Kidney glomerular epithelial cell (primary cell): ENCODE measurements around the gene CDK10.
"Not testable (repeated sequence)": the region's sequence is repeated elsewhere in the genome, so short reads cannot be mapped to it uniquely, and the experiment has no call there.

Experiments
- DNase-seq: peaks from one replicate; lab custom pipeline; 2025; lab: John Stamatoyannopoulos, UW

The CDK10 gene, protein sequence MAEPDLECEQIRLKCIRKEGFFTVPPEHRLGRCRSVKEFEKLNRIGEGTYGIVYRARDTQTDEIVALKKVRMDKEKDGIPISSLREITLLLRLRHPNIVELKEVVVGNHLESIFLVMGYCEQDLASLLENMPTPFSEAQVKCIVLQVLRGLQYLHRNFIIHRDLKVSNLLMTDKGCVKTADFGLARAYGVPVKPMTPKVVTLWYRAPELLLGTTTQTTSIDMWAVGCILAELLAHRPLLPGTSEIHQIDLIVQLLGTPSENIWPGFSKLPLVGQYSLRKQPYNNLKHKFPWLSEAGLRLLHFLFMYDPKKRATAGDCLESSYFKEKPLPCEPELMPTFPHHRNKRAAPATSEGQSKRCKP

DNA sequence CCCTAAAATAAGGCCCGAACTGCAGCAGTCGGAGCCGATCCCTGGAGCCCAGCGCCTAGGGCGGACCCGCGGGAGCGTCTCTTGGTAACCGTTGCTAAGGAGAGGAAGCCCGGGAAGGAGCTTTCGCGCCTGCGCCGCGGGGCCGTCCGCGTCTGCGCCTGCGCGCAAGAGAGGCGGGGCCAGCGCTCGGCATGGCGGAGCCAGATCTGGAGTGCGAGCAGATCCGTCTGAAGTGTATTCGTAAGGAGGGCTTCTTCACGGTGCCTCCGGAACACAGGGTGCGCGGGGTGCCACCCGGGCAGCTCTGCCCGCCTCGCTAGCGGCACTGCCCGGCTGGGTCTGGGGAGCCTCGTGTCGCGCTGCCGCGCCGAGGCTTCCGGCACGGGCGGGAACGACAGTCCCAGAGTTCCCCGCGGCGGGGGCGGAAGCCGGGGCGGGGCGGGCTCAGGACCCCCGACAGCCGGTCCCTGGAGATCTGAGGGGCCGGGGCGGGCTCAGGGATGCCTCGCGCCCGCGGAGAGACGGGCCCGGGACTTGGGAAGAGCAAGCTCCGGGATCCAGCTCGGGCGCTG, at the start of gene CDK10:
CDK10 (plus strand) TSS at position 170 of the 572 bp plus-strand sequence; CDS start at position 192, 22 bp downstream.
- DNase-seq = peak; percentile 49

DNA sequence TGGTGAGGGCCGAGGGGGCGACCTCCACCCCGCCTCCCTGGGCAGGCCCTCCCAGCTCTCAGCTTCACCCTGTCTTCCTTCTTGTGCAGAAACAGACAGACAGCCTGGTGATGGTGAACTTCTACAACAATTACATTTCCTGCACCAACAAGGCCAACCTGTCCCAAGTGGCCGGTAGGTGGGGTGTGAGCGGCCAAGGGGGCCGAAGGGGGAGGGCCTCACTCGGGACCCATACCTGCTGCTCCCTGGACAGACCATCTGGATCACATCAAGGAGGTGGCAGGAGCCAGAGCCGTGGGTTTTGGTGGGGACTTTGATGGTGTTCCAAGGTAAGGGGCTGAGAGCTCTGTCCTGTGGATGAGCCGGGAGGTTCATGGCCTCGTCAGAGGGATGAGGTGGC, 49.1 kb upstream of the CDK10 start:
- no peak for DNase-seq

DNA sequence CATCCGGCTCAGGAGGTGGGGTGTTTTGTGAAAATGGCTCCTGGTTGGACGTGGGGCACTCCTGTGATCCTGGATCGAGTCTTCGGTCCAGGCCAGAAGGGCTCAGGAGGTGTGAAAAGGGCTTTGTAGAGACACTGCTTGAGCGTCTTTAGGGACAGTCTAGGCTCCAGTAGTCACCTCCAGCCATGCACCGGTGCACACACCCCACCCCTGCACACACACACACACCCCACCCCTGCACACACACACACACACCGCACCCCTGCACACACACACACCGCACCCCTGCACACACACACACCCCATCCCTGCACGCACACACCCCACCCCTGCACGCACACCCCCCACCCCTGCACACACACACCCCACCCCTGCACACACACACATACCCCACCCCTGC, 48.0 kb upstream of the CDK10 start:
- no peak for DNase-seq

DNA sequence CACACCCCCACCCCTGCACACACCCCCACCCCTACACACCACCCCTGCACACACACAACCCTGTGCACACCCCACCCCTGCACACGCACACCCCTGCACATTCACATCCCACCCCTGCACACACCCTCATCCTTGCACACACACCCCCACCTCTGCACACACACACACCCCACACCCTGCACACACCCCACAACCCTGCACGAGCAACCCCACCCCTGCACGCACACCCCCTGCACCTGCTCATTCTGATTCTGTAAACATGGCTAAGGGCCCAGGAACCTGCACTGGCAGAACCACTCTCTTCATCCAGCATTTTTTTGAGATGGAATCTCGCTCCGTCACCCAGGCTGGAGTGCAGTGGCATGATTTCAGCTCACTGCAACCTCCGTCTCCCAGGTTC, 47.1 kb upstream of the CDK10 start:
- no peak for DNase-seq

DNA sequence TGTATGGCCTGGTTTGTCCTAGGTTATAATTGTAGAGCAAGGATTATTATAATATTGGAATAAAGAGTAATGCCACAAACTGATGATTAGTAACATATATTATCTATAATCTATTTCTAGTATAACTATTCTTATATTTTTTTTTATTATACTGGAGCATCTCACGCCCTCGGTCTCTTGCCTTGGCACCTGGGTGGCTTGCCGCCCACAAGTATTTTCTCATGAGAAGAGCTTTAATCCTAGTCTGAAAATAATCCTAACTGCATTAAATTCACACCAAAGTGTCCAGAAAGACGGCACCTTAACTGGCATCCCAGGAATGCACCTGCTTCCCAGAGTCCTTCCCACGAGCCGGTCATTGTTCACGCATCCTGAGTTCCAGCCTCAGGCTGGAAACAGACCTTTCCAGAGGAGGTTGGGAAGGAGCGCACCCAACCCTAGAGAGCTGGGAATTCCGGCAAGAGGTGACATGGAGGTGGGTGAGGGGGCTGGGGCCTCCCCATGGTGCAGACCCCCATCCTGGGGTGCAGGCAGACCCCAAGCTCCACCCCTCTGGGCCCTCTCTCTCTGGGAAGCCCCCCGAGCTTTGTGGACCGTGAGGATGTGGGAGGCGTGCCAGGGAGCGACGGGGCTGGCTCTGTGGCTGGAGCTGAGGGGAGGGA, 44.9 kb upstream of the CDK10 start:
- DNase-seq = peak; percentile 46

DNA sequence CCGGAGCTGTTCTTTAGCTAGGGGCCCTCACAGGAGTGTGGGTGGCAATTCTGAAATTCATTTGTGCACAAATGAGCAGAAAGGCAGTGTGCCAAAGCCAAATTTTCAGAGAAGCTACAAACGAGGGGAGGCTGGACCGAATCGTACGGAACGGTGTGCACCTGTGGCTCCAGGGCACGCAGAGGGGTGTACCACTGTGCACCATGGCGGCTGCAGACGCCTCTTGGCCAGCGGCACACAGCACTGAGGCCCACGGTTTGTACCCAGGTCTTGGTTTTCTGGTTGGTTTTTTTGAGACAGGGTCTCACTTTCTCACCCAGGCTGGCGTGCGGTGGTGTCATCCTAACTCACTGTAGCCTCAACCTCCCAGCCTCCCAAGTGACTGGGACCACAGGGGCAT, 43.9 kb upstream of the CDK10 start:
- no peak for DNase-seq

DNA sequence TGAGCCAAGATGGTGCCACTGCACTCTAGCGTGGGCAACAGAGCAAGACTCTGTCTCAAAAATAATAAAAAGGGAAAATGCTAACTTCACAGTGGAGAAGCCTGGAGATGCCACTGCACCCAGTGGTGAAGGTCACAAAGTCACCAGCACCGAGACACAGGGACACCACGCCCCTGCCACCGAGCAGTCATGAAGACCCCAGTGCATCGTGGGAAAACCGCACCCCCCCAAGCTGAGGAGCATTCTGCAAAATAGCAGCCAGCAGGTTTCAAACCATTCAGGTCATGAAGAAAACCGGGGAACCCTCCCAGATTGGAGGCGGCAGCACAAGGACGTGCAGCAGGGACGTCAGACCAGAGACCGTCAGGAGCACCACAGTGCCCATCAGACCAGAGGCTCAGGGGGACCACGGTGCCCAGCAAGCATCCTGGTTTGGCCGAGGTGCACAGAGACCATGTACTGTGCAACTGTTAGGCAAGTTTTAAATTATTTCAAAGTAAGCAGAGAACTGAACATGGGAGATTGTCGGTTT, 42.7 kb upstream of the CDK10 start:
- no peak for DNase-seq

DNA sequence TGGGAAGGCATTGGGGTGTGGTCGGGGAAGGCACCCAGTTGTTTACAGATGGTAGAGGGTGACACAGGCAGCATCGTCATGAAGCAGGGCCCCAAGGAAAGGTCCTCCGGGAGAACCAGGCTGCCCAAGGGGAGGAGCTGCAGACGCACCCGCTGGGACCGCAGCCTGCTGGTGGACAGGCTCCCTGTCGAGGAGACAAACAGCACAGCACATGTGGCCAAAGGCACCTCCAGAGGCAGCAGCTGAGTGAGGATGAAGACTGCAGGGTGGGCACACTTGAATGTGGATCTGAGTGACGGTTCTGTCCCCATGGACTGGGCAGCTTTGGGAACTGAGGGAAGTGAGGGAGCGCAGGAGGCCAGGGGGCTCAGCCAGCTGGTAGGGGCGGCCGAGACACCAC, 41.4 kb upstream of the CDK10 start:
- no peak for DNase-seq

DNA sequence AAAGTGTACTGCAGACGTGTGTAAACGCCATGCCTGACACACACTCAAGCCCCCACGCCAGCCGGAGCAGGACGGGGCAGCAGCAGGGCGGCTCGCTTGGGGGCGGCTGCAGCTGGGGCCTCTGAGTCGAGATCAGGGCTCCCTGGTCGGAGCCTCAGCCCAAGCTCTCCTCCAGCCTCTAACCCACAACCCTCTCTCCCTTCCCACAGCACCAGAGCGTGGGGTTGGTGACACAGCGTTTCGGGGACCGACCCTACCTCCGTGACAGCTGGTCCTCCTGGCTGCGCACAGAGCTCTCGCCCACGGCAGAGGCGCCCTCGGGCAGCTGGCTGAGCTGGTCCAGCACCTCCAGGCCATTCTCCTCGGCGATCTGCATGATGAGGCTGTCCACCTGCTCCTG, 40.2 kb upstream of the CDK10 start:
- no peak for DNase-seq

DNA sequence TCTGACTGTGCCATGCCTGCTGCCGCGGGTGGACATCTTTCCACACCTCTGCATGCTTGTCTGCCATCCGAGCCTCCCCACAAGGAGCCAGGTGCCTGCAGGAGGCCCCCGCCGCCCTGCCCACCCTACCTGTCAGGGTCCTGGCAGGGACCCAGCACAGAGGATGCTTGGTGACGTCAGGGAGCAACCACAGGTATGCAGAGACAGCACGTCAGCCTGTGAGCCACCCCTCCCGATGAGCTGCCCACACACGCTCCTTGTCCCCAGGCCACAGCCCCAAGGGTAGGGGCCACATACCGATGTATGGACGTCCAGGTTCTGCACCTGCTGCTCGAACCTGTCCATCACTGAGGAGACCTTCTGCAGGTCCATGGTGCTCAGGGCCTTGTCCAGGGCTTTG, 39.6 kb upstream of the CDK10 start:
- no peak for DNase-seq

DNA sequence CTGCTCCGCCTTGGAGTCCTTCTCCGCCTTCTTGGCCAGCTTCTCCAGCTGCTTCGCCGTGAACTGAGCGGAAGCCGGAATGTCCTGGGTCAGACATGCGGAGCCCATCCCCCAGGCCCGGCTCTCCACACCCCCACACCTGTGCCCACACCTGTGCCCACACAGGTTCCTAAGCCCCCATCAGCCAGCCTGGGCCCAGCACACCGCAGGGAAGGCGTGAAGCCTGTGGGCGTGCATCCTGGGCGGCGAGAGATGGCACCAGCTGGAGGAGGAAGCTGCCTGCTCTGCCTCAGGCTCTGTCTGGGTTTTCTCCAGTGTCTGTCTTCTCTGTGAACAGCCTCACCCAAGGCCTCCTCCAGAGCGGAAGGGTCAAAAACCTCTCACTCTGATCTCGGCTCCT, 34.9 kb upstream of the CDK10 start:
- DNase-seq = no peak

DNA sequence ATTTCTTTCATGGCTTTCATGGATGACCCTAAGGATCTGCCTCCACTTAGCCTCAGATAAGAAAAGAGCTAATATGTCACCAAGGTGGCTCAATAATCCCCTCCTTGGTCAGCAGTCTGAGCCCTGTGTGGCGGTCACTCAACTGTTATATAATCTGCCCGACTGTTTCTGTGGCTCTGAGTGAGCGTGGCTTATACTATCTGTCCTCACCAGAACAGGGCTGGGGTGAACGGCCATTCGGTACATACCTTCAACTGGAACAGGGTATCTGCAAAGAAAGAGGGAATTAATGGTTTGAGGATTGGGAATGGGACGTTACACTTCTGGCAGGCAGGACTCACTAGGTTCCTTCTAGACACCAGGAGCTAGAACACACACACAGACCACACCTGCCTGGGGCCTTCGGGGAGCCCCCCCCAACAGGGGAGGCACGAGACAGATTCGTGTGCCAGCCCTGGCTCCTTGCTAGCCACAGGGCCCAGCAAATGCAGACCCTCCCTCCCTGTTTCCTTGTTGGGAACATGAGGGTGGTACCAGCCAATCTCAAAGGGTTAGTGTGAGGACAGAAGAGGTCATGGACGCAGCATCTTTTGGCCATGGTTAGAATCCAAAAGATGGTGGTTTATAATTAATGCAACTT, 32.7 kb upstream of the CDK10 start:
- no peak for DNase-seq

DNA sequence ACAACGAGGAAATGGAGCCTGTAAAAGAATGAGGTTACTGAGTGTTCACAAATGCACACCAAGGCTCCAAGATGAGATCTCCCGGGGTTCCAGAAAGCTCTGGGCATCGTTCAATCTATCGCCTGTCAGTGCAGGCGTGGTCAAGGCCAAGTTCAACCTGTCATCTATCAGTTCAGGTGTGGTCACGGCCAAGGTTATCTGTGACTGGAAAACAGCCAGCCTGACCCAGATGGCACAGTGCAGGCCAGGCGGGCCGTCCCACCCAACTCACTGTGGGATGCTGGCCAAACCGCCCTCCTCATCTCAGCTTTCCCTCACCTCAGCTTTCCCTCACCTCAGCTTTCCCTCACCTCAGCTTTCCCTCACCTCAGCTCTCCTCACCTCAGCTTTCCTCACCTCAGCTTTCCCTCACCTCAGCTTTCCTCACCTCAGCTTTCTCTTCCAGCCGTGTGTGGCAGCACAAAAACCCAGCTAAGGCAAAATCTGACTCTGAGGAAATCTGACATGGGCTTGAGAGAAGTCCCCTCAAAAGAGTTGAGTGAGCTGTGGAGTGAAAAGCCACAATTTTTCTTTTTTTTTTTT, 31.3 kb upstream of the CDK10 start:
- no peak for DNase-seq

DNA sequence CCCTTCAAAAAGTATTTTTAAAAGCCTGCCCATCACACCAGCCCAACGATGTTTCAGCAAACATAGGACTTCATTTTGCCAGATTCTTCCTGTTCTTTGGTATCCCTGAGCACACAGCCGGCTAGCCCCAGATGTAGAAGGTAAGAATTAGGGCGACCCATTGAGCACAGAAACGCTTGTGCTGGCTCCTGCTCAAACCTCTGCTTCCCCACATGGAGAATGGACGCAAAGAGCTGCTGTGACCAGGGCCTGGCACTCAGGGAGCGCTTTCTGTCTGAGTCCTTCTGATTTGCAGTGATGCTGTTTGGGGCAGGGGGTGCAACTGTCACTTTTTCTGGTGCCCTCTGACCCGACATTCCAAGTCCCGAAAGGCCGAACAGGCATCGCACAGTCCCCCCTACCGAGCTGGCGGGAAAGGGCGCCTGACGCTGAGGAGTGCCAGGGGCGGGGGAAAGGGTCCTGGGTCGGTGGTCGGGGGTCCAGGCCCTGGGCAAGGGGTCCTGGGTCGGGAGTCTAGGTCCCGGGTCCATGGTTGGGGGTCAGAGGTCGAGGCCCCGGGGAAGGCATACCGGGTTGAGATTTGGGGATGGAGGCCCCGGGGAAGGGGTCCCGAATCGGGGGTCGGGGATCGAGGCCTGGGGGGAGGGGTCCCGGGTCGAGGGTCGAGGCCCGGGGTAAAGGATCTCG, 29.9 kb upstream of the CDK10 start:
- no peak for DNase-seq

DNA sequence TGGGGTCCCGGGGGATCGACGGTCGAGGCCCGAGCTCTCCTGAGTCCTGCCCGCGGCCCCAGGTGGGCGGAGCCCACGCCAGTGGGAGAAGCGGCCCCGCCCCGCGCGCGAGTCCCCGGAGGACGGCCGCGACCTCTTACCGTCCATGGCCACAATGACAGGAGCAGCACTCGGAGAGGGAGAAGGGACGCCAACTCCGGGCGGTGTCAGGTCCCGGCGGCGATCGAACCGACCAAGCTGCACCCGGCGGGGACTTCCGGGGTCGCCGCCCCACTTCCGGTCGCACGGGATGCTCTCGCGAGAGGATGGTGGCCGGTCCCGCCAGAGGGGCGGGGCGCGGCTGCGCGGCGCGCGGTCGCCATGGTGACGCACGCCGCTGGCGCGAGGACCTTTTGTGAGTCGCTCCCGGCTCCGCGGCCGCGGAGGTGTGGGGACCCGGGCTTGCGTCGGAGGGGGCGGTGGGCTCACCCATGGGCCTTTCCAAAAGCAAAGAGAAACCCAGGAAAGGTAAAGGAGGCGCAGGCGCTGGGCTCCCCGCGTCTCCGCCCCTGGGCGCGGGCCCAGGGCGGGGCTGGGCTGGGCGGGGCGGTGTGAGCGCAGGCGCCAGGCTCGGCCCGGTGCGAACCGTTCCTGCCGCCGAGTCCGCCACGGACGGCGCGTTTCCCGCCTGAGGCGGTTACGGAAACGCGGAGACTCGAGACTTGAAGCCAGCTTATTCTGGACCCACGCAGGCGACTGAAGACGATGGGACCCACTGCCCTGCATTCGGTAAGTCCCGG, 28.9 kb upstream of the CDK10 start, which contains the start of the genes CHMP1A and SPATA33:
CHMP1A (minus strand) TSS at position 267 of the 779 bp plus-strand sequence; CDS start at position 147, 120 bp downstream.
SPATA33 (plus strand) TSS at position 395 of the 779 bp plus-strand sequence; CDS start at position 471, 76 bp downstream.
- DNase-seq = peak; percentile 72

DNA sequence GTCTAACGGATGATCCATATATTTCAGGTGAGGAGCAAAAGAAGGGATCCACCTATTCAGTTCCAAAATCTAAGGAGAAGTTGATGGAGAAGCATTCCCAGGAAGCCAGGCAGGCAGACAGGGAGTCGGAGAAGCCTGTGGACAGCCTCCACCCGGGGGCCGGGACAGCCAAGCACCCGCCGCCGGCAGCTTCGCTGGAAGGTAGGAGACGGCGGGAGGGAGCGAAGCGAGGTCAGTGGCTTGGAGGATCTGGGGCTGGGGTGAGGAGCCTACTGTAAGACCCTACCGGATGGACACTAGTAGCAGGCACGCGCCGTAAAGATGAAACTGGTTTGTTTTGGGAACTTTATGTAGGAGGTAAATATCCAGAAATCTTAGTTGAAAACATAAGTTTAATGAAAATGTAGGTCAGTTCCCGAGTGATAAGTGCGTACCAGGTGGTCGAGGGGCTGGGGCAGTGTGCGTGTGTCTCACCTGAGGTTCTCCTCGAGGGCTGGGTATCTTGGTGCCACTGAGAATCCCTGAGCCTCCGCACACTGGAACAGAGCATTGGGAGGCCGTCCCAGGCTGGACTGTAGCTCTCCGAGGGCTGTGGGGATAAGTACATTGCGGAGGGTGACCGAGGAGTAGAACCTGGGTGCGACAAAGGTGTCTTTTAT, 28.1 kb upstream of the CDK10 start:
- peak; percentile 60 for DNase-seq

DNA sequence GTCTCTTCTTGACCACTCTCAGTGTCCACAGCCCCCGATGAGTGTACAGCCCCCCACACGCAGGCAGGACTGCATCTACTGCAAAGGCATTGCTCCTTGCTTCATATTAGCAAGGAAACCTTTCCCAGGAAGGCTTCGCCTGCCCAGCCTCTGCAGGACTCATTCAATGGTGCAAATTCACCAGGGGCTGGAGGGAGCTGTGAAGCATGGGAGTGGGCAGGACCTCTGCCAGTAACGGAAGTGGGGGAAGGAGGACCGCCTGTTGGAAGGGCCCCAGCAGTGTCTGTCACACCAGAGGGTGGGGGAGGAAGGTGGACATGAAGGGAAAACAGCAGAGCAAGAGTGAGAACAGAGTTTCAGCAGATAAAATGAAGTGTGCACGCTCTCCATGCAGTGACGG, 26.3 kb upstream of the CDK10 start:
- no peak for DNase-seq

DNA sequence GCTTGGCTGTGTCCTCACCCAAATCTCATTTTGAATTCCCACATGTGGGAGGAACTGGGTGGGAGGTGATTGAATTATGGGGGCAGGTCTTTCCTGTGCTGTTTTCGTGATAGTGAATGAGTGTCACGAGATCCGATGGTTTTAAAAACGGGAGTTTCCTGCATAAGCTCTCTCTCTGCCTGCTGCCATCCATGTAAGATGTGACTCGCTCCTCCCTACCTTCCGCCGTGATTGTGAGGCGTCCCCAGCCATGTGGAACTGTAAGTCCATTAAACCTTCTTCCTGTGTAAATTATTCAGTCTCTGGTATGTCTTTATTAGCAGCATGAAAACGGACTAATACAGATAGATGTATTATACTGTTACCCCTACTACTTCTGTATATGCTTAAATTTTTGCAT, 25.3 kb upstream of the CDK10 start:
- DNase-seq = no peak

DNA sequence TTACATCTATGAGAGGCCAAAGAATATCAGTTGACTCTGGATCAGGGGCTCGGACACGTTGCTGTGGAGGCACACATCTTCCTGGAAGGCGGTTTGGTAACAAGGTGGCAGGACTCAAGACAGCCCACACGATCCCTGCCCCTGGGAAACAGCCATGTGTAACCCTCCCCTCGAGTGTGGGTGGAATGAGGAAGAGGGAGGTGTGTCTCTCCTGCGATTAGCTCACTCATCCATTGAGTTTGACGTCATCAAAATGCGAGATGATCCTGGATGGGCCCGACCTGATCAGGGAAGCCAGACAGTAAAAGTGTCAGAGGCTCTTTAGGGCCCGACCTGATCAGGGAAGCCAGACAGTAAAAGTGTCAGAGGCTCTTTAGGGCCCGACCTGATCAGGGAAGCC, 22.3 kb upstream of the CDK10 start:
- DNase-seq = not testable (repeated sequence)

DNA sequence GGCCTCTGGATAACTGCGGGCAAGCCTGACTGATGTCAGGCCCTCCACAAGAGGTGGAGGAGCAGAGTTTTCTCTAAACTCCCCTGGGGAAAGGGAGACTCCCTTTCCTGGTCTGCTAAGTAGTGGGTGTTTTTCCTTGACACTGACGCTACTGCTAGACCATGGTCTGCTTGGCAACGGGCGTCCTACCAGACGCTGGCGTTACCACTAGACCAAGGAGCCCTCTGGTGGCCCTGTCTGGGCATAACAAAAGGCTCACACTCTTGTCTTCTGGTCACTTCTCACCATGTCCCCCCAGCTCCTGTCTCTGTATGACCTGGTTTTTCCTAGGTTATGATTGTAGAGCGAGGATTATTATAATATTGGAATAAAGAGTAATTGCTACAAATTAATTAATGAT, 19.5 kb upstream of the CDK10 start:
- peak; percentile 2 for DNase-seq
